ENCODE measurements around the gene FAM120B. TPM values are rescaled to one million over a fixed set of nuclear protein-coding genes. Genes with fewer than 3 reads are reported as not detected.

Gene FAM120B
- total and polyA plus RNA-seq, 2 of the 4 experiments (the other 2 are of a cell fraction) = 15.3 to 28.0 TPM

- Histone ChIP-seq H3K4me3 (ENCODE audit: insufficient read depth, low read depth, low read length) (no peak overlapping the region), H2AFZ (replicated peaks; ENCODE audit: low read length, poor library complexity) (no peak overlapping the region), H3K79me1 (ENCODE audit: low read depth in 1 of 2, low read length in 2 of 2) (peaks cover 4 to 5% of the 10 kb centered on the region in 2 experiments; a peak in 2 of 4 replicates), H4K5ac (ENCODE audit: low read depth, low read length) (no peak overlapping the region), H3K56ac (ENCODE audit: extremely low read depth, insufficient read depth, low read length) (no peak overlapping the region), H3K18ac (ENCODE audit: low read depth, low read length) (no peak overlapping the region), H3K14ac (replicated peaks; ENCODE audit: low read depth, low read length) (no peak overlapping the region), H3K4me2 (ENCODE audit: low read depth, low read length) (no peak overlapping the region), H2BK15ac (ENCODE audit: low read depth, low read length) (no peak overlapping the region), H3K27ac (ENCODE audit: insufficient read depth, low read length) (no peak overlapping the region), H3K4me1 (ENCODE audit: control insufficient read depth, insufficient read depth, low read length) (peaks cover 2% of the 10 kb centered on the region; the same call in 1 of the 2 replicates), H3K36me3 (ENCODE audit: control insufficient read depth, insufficient read depth, low read length) (no peaks in the 10 kb centered on the region), H3K27me3 (ENCODE audit: control insufficient read depth, insufficient read depth, low read length) (peaks cover 27% of the 10 kb centered on the region), H2BK20ac (ENCODE audit: low read depth, low read length) (no peak overlapping the region), H2BK120ac (ENCODE audit: low read depth, low read length) (no peak overlapping the region), H4K8ac (ENCODE audit: low read depth in 2 of 2, low read length in 2 of 2) (no peak overlapping the region), H4K20me1 (ENCODE audit: insufficient read depth, low read length) (no peaks in the 10 kb centered on the region), H3K9me3 (ENCODE audit: control insufficient read depth, insufficient read depth, low read length) (peaks cover 7% of the 10 kb centered on the region; the same call in 1 of the 2 replicates), H3K9ac (ENCODE audit: low read depth, low read length) (no peak overlapping the region), H3K9me1 (ENCODE audit: insufficient read depth, low read length) (peaks cover 8% of the 10 kb centered on the region), H3K4ac (ENCODE audit: low read depth, low read length) (no peak overlapping the region), H2AK9ac (replicated peaks; ENCODE audit: low read depth, low read length, poor library complexity) (no peak overlapping the region), H2BK5ac (ENCODE audit: low read depth, low read length, poor library complexity, severe bottlenecking) (no peak overlapping the region), H3K23ac (ENCODE audit: low read depth, low read length) (no peak overlapping the region), H4K91ac (ENCODE audit: insufficient read depth, low read depth, low read length) (no peak overlapping the region), H2AK5ac (ENCODE audit: low read depth, low read length) (no peak overlapping the region)
- dilution Hi-C loops (cut with HindIII; ENCODE audit: low sequenced_read_pairs, unreplicated experiment) (no loop called here), in situ Hi-C loops (cut with MboI; ENCODE audit: low sequenced_read_pairs) (loop anchor here (10.0 kb wide), 1 partner anchor 506 kb away; no protein-coding TSS in a partner anchor), intact Hi-C loops (cut with micrococcal nuclease) (no loop called here)
- no peak for TF ChIP-seq MAZ (IDR thresholded peaks at IDR 0.05; ENCODE audit: borderline replicate concordance, low read depth, low read length)
- no peak for TF ChIP-seq SMC3 (IDR thresholded peaks at IDR 0.05; ENCODE audit: low read depth, low read length)
- TF ChIP-seq BHLHE40 (IDR thresholded peaks at IDR 0.05; ENCODE audit: low read depth, low read length) = no peak
- TF ChIP-seq CHD1 (IDR thresholded peaks at IDR 0.05; ENCODE audit: low read depth, low read length) = no peak
- no peak for TF ChIP-seq CEBPB (IDR thresholded peaks at IDR 0.05; ENCODE audit: low read depth, low read length)
- TF ChIP-seq CTCF (conservative IDR thresholded peaks at IDR 0.05; ENCODE audit: low read depth, low read length) = no peak
- no peak for TF ChIP-seq RCOR1 (IDR thresholded peaks at IDR 0.05; ENCODE audit: insufficient replicate concordance, low read length)
- no peak for ATAC-seq (ENCODE audit: low read depth)
- no TSS peak for BruUV-seq (replicated peaks)
- ChIA-PET POLR2A (ENCODE audit: unreplicated experiment) (no interaction called here), CTCF (no interaction called here)
- no peak for DNase-seq
- no CpG with 5 or more reads among the region's 1 CpG for WGBS, 2 experiments (ENCODE audit: extremely low coverage in 2 of 2, insufficient read length in 1 of 2)
Observed at GRCh38 chr6:170301184-170301583, 5.4 kb upstream of the FAM120B start.
